DMS53 (cell line): ENCODE measurements around the gene KRT37.

ENCODE experiments used
- DNase-seq: peaks from one replicate; lab custom pipeline; 2025; lab: John Stamatoyannopoulos, UW

KRT37 gene

GRCh38 chr17:41424111-41424635 is at the start of gene KRT37:
Gene KRT37, minus strand, starts transcription at chr17:41424585. Its CDS starts 62 bp downstream, at chr17:41424523.
- no peak for DNase-seq

GRCh38 chr17:41468346-41468745 is 44.0 kb upstream of the KRT37 start:
- no peak for DNase-seq

GRCh38 chr17:41467561-41467960 is 43.2 kb upstream of the KRT37 start:
- DNase-seq: no peak

DNA sequence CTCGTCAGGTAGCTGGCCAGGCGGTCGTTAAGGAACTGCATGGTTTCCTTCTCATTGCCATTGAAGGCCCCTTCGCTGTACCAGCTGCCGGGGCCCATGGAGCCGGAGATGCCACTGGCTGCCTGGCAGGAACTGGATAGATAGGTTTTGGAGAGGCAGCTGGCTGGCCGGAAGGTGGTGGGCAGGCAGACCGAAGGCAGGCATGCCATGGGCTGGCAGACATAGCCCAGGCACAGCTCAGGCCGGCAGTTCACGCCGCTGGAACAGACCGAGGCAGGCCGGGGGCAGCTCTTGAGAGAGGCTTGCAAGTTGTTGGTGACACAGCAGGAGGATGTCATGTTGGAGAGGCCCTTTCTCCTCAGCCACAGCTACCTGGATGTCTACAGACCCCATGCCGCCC is 42.6 kb upstream of the KRT37 start, which contains the start of gene KRT32:
Gene KRT32, minus strand, starts transcription at position 399 of the 400 bp plus-strand sequence. Its CDS starts 61 bp downstream, at position 338.
- DNase-seq: no peak

DNA sequence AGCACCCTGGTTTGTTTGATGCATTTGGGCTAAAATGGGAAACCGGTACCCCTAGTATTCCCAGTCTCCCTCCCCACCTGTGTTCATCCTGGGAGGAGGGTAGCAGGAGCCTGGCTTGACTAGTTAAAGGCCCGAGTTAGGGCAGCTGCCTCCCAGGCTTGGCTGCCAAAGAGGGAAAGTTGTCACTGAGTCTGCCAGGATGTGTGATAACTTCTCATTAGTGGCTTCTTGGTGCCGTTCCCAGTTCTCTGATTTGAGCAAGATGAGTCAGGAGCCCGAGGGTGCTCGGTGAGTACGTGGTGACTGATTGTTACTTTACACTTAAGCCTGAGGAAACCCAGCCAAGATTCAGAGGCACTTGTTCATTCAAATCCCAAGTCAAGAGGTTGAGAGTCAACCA is 40.3 kb upstream of the KRT37 start:
- DNase-seq: no peak

GRCh38 chr17:41464173-41464572 is 39.8 kb upstream of the KRT37 start:
- no peak for DNase-seq

DNA sequence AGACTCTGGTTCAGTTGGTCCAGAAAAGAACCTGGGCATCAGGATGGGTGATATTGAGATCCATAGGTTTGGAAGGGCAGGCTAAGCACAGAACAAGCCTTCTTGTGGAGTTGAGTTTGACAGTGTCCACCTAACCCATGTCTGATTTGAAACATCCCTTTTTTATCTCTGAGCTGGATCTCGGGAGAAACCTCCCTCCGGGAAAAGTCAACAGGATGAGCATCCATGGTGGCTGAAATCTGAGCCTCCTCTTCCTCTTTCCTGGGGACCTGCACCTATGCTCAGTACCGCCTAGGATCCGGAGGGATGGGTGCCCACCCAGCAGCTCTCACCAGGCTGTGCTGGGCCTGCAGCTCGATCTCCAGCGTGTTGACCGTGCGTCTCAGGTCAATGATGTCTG is 39.4 kb upstream of the KRT37 start:
- no peak for DNase-seq

GRCh38 chr17:41462705-41463104 is 38.3 kb upstream of the KRT37 start:
- no peak for DNase-seq

DNA sequence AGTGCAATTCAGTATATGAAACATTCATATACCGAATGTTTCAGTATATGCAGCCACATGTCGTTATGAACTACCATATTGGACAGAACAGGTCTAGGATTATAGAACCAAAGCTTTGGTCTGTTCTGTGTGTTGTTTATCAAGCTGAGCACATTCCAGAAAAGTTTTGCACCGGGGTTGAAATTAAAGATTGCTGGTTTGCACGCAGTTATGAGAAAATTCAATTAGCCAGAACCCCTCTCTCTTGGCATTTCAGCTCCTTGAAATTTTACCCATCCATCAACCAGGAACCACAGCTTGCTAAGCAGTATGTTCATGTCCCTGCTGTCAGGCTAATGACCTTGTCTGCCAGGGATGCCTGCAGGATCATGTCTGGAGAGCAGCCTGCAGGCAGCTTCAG is 33.3 kb upstream of the KRT37 start:
- no peak for DNase-seq

DNA sequence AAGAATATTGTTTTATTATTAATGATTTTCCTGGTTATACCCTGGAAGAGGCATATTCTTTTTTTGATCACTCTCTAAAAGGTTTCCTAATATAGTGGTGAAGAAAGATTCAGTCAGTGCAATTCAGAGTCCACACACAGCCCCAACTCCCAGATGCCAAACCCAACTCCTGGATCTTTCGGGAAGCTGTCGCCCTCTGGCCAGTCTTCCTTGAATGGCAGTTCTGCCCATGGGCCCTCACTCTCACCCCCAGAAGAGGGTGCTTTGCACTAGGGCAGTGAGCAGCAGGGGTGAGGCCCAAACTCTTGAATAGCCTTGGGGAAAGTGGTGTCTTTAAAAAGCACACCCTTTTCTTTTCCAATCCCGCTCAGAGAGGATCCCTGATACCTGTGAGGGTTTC is 31.8 kb upstream of the KRT37 start:
- no peak for DNase-seq

- DNase-seq: no peak
These were observed 30.9 kb upstream of the KRT37 start for GRCh38 chr17:41455236-41455635.

- DNase-seq: no peak
These were observed 28.7 kb upstream of the KRT37 start for GRCh38 chr17:41453066-41453465.

GRCh38 chr17:41452281-41452680 is 27.9 kb upstream of the KRT37 start:
- peak; percentile 7 for DNase-seq

GRCh38 chr17:41451154-41451728 is 26.9 kb upstream of the KRT37 start:
- no peak for DNase-seq

DNA sequence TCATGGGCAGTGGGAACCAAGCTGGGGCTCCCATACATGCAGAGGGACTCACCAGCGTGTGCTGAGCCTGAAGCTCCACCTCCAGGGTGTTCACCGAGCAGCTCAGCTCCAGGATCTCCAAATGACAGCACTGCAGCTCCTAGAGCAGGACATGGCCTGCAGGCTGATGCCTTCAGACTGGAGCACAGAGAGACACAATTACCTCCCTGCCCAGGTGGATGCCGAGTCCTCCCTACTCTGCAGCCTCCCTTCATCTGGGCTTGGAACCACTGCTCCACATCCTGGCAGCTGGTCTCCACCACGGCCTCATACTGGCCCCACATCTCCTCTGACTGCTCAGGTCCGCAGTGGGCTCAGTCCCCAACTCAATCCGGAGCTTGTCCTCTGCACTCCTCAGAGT is 24.6 kb upstream of the KRT37 start:
- no peak for DNase-seq

GRCh38 chr17:41448506-41448905 is 24.1 kb upstream of the KRT37 start:
- no peak for DNase-seq

GRCh38 chr17:41446806-41447205 is 22.4 kb upstream of the KRT37 start:
- no peak for DNase-seq

GRCh38 chr17:41444640-41445039 is 20.3 kb upstream of the KRT37 start:
- DNase-seq: no peak

GRCh38 chr17:41444186-41444585 is 19.8 kb upstream of the KRT37 start:
- no peak for DNase-seq

GRCh38 chr17:41442739-41443138 is 18.4 kb upstream of the KRT37 start:
- DNase-seq: no peak

DNA sequence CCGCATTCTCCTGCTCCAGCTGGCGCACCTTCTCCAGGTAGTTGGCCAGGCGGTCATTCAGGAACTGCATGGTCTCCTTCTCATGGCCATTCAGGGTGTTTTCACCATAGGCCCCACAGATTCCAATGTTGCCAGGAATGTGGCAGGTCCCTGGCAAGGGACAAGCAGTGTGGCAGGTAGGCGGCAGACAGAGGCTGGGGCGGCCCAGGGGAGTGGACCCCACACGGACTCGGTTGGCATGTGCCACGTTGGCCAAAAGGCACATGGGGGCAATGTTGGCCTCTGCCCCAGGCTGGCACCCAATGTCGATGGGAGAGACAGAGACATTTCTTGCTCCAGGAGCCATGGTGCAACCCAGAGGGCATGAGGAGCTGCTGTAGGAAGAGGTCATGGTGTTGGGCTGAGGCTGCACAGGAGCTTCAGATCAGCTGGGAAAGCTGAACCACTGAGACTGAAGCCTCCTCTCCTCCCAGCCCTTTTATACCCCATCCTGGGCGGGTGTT is 16.2 kb upstream of the KRT37 start, which contains the start of gene KRT38:
Gene KRT38, minus strand, starts transcription at position 453 of the 503 bp plus-strand sequence. Its CDS starts 62 bp downstream, at position 391.
- no peak for DNase-seq

DNA sequence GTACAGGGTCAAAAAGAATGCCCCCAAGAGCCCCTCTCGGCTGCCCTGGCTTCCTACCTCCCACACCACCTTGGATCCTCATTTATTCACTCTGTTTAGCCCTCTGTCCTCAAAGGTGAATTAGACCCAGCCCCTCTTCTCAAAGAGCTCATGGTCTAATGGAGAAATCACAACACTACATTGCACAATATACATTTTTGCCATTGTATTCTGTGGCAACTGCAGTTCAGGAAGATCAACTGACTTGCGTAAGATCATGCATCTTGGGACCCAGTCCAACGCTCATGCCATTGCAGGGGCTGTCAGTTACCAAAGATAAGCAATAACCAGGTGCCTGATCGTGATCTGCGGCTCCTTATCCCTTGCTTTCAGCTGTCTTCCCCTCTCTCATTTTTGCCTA is 15.0 kb upstream of the KRT37 start:
- DNase-seq: no peak

- no peak for DNase-seq
These were observed 13.4 kb upstream of the KRT37 start for GRCh38 chr17:41437769-41438168.

- no peak for DNase-seq
These were observed 12.9 kb upstream of the KRT37 start for GRCh38 chr17:41437254-41437653.
